ENCODE measurements around the gene NHS.
"Not testable (repeated sequence)": the region's sequence is repeated elsewhere in the genome, so short reads cannot be mapped to it uniquely, and the experiment has no call there.

NHS gene

DNA sequence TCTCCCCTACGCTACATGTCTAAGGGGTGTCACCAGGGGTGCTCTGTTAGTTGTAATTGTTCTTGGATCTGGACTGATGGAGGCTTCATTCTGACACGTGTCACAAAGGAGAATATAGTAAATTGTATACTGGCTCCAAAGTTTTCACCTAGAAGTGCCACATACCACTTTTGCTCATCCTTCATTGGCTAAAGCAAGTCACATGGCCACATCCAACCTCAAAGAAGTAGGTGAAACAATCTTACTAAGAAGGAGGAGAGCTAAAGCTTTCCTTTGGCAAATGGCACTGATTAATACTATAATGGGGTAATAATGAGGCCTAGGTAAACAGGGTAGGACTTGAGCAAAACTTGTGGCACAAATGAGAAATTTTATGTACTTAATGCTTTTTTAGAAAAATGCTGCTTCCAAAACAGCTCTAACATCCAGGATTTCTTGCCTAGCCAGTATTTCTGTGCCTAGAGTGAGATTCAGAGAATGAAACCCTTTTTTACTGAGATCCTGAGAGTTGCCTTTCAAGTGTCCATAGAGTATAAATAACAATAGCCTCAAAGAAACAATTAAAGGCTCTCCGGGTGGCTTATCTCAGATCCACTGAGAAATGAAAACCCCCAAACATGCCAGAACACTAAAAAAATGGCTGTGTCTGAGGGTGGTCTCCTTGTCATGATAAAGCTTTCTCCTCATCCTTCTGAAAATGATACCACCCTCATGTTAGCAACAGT lies 34.7 kb downstream of the NHS start:
- no peak for DNase-seq

DNA sequence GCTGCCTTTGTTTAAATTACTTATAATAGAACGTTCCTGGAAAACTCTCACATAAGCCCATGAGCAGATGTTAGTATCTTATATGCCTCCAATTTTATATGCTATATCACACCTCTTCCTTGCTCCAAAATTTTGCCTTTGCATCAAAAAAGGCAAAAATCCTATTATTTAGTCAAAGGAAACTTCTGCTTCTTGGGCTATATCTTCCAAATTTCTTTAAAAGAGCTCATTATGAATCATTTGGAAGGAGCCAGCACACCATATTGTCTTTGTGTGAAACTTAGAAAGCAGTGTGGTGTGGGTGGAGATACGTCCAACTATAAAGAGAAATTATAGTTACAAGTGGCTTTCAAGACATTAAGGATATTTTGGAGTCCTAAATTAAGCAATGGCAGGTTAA lies 35.7 kb downstream of the NHS start:
- no peak for DNase-seq

DNA sequence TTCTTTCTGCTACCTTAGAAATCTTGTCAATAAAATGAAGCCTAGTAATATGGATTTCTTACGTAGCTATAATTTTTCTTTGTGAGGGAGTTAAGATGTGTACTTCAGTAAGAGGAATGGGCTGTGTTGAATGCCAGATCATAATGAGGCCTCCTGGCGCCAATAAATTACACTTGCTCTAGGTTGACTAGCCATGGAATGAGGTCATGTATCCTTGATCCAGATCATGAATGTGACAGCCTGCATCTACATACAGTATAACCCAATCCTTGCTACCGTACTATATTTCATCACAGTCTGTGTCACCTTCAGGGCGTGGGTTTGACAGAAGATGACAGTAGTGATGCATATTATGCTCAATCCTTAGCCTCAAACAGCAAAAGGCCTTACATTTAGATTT lies 36.2 kb downstream of the NHS start:
- DNase-seq = no peak

DNA sequence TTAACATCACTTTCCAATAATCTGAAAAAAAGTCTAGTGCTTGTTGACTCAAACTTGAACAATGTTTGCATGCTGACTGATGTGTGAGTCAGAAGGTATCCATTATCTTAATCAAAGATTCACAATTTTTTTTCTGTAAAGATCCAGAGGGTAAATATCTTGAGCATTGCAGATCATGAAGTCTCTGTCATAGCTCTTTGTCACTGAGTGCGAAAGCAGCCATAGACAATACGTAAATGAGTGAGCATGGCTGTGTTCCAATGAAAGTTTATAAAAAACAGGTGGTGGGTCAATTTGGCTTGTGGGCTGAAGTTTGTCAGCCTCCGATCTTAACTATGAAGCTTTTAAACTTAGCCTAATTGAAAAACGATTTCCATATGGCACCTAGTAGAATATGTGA lies 37.7 kb downstream of the NHS start:
- DNase-seq = peak; percentile 82

DNA sequence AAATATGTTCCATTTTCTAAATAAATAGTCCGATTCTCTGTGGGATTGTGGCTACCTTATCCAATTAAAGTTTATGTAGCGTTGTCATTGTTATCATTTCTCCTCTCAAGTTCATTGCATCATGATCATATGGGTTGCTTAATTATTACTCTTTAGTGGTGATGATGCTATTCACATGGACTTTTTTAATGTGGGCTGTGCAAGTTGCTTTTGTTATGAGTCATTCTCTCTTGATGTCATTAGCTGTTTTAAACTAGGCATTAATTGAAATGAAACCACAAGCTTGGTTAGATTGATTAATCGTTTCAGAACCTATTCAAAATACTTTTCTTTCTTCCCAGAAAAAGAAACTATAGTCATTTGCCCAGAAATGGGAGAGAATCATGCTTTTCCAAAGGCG lies 38.2 kb downstream of the NHS start:
- peak; percentile 71 for DNase-seq

DNA sequence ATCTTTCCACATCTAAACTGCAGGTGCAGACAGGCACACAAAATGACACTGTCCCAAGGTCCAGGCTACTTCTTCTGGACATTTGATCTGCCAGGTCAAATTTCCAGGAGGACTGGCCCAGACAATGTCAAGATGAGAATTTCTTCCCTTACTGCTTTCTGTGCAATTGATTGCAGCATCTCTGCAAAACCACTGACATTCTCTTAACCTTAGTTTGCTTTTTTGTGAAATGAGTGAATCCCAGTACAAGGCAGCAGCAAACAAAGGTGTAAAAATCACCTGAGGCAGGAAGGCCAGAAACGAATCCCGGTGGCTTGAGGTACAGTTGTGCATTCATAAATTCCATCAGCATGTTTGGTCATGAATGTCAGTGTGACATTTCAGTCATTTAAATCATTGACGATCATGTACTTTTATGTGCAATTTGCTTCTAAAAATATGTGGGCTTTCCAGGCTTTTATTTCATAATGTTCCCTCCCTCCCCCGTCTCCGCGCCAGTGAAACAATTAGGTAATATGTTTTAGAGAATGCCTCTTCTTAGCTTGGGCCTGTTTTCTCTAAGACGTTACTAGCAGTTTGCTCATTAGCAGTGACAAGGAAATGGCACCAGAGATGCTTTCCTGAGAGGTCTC lies 39.1 kb downstream of the NHS start:
- DNase-seq = no peak

DNA sequence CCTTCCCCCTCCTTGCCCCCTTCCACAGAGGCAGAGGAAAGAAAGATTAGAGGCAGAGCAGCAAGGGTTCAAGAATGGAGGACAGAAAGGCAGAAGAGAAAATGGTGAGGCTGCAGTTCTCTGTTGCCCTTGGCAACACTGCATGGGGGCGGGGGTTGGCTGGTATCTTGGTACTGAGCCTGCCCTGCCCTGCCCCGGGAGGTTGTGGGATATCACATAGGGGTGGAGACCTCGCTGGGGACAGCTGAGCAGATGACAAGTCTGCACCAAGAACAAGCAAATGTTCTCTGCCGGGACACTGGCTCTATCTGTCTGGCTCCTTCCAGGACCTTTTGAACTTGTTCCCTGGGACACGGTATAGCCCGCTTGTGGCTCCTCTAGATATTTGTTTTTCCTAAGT lies 39.8 kb downstream of the NHS start:
- no peak for DNase-seq

DNA sequence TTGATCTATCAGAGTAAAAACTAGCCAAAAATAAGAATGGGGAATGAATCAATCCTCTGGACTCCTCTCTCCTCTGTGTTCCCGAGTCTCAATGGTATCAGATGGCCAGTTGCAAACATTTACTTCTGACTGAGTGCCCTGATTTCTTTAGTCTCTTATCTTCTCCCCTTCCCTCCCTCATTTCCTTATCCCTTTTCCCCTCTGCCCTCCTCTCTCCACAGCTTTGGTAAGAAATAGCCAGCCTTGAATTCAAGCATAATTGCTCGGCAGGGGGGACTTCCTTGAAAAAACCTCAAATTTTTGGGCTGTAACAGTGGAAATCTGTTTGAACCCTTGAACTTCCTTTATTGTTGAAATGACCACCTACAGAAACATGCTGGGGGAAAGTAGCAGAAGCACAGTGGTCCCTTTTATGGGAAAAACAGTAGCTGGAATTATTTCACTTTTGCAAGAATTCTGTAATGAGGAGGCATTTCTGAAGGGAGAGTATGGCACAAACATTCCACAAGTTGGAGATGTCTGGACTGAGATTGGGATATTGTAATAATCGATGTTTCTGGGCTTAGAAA lies 40.3 kb downstream of the NHS start:
- DNase-seq = peak; percentile 67

DNA sequence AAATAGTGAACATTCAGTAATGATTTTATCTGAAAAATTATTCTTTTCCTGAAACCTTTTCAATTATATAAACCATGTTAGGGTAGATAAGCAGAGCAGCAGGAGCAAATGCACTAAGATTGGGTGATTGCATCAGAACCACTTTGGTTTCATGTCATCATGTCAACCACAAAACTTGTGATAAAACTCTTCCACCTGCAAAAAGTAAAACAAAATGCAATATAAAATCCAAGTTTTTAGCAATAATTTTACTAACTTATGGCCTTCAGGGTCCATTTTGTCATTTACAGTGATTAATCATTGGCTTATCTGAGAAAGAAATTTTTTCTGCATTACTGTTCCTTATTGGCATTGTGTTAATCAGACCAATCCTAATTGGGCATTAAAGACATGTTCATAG lies 42.4 kb downstream of the NHS start:
- peak; percentile 36 for DNase-seq

DNA sequence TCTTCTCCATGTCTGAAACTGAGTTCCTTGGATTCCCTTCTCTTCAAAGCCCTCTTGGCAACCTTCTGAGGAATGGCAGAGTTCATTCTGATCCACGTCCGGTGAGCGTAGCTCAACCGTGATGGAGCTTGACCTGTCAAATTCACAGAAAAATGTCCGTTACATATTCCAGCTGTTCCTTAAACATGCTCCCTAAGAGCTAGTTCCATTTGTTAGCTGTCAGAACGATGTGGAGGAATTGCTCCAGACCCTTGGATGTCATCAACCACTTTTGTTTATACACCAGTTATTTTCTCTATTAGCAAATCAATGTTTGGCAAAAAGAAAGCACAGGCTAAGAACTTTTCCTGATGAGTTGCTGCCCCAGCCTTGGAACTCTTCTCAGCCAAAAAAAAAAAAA lies 50.1 kb downstream of the NHS start:
- peak; percentile 24 for DNase-seq

DNA sequence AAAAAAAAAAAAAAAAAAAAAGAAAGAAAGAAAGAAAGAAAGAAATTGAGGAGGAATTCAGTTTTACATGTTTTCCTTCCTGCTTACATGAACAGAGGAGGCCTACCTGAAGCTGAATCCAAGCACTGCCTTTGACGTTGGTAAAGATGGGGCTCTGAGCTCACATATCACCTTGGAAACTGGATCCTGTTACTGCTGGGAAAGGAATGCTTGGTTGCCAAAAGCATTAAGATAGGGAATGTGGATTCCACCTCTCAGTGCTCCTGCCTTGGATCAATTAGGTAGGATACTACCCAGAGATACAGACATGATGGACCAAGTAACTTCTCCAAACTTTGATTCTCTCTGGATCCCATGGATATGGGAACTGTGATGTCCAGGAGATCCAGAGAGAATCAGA lies 50.6 kb downstream of the NHS start:
- no peak for DNase-seq

DNA sequence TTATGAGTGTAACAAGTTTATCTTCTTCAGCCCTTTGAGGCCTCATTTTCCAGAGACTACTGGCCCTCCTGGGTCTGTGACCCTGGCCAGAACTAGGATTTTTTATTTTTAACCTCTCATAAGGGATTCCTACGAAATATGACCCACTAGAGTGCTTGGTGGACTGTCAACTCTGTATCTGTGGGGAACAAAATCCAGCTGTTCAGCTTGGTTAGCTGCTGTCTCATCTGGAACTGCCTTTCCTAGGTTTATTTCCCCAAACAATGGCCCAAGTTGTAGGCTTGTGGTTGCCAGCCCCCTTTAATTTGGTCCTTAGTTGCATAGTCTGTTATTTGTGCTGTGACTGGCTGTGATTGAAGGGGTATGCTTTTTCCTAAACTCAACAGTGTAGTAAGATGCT lies 56.2 kb downstream of the NHS start:
- DNase-seq = no peak

DNA sequence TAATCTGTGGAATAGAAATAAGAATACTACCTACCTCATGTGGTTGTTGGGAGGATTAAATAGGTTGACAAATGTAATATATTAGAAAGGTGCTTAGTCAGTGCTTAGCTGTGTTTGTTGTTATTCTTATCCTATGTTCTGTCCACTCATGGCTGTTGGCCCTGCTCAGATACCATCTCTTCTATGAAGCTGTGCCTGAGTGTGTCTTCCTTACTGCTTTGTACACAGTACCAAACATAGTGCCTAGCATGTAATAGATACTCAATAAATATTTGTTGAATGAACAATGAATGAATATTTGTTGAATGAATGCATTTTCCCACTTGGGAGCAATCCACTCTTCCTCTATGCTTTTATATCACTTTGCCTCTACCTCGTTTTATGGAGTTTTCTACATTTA lies 57.2 kb downstream of the NHS start:
- DNase-seq = no peak

DNA sequence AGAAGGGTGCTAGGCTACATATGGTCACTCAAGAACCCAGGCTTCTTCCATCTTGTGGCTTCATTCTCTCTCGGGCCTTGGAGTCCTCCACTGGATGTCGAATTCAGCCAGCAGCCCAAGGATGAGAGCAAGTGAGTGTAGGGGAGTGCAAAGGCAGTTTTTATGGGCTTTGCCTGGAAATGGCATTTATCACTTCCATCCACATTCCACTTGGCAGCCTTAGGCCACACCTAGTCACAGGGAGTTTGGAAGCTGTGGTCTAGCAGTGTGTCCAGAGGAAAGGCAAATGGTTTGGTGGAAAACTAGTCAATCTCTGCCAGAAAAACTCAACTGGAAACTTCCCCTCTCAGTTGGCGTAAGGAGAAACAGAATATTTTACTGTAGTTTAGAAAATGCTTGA lies 59.0 kb downstream of the NHS start:
- DNase-seq = no peak

DNA sequence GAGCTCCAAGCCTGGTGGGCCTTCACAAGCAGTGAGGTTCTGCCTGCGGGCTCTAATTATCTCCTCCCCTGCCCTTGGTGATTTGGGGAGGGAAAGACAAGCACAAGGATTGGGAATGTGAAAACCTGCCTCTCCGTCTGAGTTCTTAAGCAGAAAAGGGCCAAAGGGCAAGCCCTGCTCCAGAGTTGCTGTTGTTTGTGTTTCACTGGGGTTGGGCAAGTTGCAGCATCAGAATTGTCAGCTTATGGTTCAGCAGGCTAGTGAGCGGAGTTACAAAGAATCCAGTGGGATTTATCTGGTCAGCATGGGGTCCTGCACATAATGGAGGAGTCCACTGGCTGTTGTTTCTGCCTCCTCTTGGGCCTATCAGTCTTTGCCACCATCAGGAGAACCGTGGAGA lies 60.5 kb downstream of the NHS start:
- no peak for DNase-seq

DNA sequence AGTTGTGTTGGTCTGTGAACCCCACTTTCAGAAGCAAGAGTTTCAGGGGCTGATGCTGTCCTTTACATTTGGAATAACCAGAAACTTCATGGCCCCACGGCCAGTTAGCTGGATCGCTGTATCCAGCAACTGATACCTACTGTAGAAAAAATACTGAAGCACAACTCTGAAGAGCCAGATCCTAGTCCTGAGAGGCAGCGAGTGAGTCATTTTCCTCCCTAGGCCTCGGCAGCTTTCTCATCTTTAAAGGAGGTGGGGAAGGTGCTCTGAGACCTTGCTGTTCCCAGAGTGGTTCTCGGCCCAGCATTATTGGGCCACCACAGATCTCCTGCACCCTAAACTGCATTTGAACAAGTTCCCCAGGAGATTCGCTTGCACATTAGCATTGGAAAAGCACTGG lies 63.2 kb downstream of the NHS start:
- no peak for DNase-seq

DNA sequence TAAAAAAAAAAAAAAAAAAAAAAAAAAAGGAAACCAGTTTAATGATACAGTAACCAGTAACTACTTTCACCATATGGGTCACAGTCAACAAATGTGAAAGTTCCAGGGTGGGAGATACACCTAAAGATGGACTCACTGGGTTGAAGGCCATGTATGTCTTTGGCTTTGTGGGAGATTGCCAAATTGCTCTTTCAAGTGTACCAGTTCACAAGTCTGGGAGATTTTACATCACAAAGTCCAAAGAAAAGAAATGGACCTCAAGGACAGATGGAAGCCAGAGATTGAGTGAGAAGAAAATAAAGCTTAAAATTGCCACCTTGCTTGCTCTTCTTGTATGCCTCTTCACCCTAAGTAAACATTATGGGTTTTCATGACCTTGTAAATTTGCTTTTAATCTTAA lies 65.3 kb downstream of the NHS start:
- no peak for DNase-seq

DNA sequence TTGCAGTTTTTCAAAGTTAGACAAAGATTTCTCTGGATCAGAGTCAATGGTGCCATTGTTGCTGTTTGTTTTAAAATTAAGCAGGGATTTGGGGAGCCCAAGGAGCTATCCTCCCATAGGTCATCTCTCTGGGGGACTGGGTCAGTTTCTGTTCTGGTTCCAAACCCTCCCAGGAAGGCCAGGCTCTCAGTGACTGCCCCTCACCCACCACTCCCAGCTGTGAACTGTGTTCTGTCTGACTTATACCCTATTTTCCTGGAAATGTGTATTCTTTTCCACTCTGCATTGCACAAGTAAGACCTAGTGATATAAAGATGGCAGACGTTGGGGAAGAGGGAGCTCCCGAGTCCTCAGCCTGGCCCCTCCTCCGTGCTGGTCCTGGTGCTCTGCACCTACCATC lies 65.8 kb downstream of the NHS start:
- DNase-seq = no peak

DNA sequence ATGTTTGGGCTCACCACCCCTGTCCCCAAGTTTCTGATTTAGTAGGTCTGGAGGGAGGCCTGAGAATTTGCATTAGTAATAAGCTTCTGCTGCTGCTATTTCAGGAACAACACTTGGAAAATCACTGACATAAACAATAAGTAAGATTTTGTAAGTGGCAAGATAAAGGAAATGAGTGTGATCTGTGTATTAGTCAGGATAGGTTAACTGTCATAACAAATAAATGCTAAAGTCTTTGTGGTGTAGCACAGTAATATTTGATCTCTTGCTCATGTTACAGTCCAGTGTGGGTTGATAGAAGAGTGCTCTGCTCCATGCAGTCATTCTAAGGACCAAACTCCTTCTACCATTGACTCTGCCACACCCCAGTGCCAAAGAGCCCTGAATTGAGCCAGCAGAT lies 67.0 kb downstream of the NHS start:
- peak; percentile 30 for DNase-seq

DNA sequence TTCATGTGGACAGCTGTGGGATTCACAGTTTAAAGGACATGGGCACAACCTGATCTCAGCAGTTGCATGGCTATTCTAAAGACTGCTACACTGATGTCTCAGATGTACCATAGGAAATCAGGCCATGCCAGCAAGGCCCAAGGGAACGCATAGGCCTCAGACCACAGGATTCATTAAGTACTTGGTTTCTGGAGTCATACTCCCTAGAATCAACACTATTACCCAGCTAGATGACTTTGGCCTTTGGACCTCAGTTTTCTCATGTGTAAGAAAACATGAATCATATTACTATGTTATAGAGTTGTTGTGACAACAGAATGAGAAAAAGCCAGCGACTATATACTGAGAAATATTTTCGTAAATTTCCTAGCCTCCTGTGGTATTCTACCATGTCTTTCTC lies 67.9 kb downstream of the NHS start:
- no peak for DNase-seq

DNA sequence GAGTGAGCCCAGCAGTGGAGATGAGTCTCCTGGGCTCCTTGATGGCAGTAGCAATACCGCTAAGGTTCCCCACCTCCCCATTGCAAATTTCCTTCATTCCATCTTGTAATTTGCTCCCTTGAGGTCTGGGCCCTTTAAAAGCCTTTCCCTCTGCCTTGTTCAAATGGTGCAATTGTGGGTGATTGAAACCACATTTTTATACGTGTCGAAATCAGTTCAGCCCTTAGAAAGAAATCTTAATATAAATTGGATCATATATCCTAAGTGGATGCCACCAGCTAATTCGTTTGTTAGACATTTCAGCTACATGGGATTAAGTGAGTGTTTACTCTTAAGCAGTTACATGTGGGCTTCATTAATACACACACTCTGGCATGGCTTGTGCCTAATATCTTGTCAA lies 68.6 kb downstream of the NHS start:
- DNase-seq = peak; percentile 57

DNA sequence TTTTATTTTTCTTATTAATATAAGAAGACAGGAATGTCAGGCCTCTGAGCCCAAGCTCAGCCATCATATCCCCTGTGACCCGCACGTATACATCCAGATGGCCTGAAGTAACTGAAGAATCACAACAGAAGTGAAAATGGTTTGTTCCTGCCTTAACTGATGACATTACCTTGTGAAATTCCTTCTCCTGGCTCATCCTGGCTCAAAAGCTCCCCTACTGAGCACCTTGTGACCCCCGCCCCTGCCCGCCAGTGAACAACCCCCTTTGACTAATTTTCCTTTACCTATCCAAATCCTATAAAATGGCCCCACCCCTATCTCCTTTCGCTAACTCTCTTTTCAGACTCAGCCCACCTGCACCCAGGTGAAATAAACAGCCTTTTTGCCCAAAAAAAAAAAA lies 71.3 kb downstream of the NHS start:
- not testable (repeated sequence) for DNase-seq

DNA sequence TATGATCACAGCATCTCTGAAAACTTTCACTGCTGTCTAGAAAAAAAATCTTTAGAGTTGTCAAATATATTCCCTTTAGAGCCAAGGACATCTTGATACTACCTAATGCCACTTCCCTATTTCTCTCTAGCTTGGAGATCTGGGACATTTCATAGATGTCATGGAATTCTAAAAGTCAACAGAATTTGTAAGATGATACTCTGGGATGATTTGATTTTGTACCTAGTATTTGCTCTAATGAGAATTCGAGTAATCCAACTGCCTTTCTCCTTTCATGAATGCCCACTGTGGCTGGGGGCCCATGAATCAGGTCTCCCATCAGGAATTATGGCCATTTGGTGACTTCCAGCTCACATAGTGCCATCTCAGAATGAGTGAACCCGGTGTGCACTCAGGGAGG lies 73.2 kb downstream of the NHS start:
- no peak for DNase-seq

DNA sequence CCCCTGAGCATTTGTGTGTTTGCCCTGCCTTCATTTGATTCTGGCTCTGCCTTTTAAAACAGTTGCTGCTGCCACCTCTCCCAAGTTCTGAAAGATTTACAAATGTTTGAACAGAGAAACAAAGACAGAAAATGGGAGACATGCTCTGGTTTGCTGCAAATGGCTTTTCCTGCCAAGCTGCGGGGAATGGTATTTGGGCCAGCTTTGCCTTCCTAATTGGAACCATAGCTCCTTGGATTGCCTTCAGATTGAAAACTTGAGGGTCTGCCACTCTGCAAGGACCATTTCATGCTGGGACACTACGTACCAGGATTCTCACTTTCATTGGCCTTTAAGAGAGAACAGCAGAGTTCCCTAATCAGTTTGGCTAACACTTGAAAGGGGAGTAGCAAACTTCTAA lies 74.9 kb downstream of the NHS start:
- no peak for DNase-seq

DNA sequence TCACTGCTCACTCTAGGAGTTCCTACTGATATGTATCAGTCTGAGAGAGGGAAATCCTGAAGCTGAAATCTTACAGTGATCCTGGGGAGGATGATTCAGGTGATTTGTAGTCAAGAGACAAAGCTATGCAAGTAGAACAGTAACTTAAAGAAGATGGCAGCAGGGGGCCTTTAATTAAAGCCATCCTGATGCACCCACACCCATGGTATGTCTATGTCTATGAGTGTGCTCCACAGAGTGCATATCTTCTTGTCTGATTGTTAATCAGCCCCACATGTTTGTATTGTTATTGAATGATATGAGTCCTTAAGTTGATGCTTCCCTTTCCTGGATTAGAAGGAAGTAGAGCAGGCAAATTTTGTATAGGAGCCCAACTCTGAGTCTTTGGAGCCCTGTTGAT lies 78.8 kb downstream of the NHS start:
- DNase-seq = peak; percentile 71
